NK-92 (cell line): ENCODE results near the gene AHI1.
"Not testable (repeated sequence)": the region's sequence is repeated elsewhere in the genome, so short reads cannot be mapped to it uniquely, and the experiment has no call there.

Experiments used
- DNase-seq: peaks from one replicate; lab custom pipeline; 2025; ENCODE audit not compliant: unreplicated experiment; lab: John Stamatoyannopoulos, UW

The AHI1 gene

GRCh38 chr6:135268740-135269139 is 228.8 kb downstream of the AHI1 start:
- no peak for DNase-seq

- no peak for DNase-seq
Measured at GRCh38 chr6:135268263-135268662, 229.3 kb downstream of the AHI1 start.

- DNase-seq, result no peak
Measured at GRCh38 chr6:135267085-135267484, 230.5 kb downstream of the AHI1 start.

GRCh38 chr6:135266675-135267074 is 230.9 kb downstream of the AHI1 start:
- no peak for DNase-seq

- DNase-seq, result no peak
Measured at GRCh38 chr6:135265278-135265677, 232.3 kb downstream of the AHI1 start.

GRCh38 chr6:135261872-135262725 is 235.4 kb downstream of the AHI1 start:
- no peak for DNase-seq

GRCh38 chr6:135260612-135261011 is 236.9 kb downstream of the AHI1 start:
- no peak for DNase-seq

GRCh38 chr6:135258970-135259369 is 238.6 kb downstream of the AHI1 start:
- DNase-seq, result no peak

- no peak for DNase-seq
Measured at GRCh38 chr6:135257631-135258405, 239.7 kb downstream of the AHI1 start.

GRCh38 chr6:135256866-135257265 is 240.7 kb downstream of the AHI1 start:
- DNase-seq, result no peak

GRCh38 chr6:135254471-135254870 is 243.1 kb downstream of the AHI1 start:
- no peak for DNase-seq

- DNase-seq, result no peak
Measured at GRCh38 chr6:135251498-135252441, 245.8 kb downstream of the AHI1 start.

GRCh38 chr6:135250751-135251497 is 246.6 kb downstream of the AHI1 start:
- no peak for DNase-seq

- no peak for DNase-seq
Measured at GRCh38 chr6:135250234-135250633, 247.3 kb downstream of the AHI1 start.

- DNase-seq, result not testable (repeated sequence)
Measured at GRCh38 chr6:135246412-135247012, 251.0 kb downstream of the AHI1 start.

- no peak for DNase-seq
Measured at GRCh38 chr6:135244805-135245204, 252.7 kb downstream of the AHI1 start.

- no peak for DNase-seq
Measured at GRCh38 chr6:135243871-135244796, 253.4 kb downstream of the AHI1 start.

GRCh38 chr6:135240711-135241110 is 256.8 kb downstream of the AHI1 start:
- no peak for DNase-seq

- DNase-seq, result no peak
Measured at GRCh38 chr6:135236732-135237131, 260.8 kb downstream of the AHI1 start.
